NCI-H1436 (cell line): Measurements from ENCODE around the gene MTURN.
A peak's percentile ranks its signal among the peaks of the same experiment; 100 is the strongest.
"Not testable (repeated sequence)": the region's sequence is repeated elsewhere in the genome, so short reads cannot be mapped to it uniquely, and the experiment has no call there.

Source experiments
- DNase-seq: peaks from one replicate; lab custom pipeline; 2025; lab: John Stamatoyannopoulos, UW

Gene MTURN

DNA sequence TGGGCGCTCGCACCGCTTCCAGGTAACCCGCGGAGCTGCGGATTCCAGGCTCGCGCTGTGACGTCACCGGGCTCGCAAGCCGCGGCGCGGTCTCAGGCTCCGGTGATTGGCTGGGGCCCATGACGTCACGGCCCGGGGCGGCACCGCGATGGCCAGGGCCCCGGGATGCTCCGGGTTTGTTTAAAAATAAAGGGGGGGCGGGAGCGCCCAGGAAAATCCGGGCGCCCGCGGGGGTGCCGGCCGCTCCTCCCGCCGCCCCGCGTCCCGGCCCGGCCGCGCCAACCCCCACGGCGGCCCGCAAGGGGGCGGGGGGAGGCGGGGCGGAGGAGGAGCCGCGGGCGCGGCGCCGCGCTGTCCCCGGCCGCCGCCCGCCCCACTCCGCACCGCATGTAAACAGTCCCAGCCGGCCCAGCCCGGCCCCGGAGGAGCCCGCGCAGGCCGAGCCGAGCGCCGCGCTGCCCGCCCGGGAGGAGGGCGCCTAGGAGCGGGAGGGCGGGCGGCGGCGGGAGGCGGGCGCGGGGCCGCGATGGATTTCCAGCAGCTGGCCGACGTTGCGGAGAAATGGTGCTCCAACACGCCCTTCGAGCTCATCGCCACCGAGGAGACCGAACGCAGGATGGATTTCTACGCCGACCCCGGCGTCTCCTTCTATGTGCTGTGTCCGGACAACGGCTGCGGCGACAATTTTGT, at the start of gene MTURN:
MTURN (plus strand) TSS at position 376 of the 690 bp plus-strand sequence; CDS start at position 527, 151 bp downstream.
- peak; percentile 91 for DNase-seq

DNA sequence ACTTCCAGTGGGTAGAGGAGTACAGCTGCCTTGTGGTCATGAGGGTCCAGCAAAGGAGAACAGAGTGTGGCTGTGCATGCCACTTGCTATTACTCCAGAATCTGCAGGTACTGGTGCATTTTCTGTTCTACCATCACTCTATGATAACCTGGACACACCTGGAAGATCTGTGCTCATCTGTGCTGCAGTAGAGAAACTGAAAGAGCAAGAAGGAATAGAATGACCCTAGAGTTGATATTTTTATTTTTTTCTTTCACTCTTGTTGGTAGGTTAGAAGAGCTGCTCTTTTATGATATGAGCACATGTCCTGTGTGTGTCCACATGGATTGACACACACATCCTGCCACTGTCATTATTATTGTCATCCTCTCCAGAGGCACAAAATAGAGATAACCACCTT, 48.3 kb upstream of the MTURN start:
- no peak for DNase-seq

DNA sequence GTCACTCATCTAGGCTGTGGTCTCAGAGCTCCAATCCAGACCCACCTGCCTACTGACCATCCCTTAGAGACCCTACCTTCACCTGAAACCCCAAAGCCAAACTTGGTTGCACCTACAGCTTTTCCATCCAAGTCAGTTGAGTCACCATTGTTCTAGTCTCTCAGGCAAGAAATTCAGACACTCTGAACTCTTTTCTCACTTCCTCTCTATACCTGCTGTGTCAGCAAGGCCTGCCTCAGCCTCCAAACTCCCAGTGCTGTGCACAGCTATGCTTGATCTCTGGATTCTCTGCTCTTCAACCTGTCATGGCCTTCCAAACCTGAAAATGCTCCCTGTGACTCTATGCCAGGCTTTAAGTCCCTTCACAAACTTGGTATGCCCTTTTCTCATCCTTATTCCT, 47.4 kb upstream of the MTURN start:
- DNase-seq: no peak

DNA sequence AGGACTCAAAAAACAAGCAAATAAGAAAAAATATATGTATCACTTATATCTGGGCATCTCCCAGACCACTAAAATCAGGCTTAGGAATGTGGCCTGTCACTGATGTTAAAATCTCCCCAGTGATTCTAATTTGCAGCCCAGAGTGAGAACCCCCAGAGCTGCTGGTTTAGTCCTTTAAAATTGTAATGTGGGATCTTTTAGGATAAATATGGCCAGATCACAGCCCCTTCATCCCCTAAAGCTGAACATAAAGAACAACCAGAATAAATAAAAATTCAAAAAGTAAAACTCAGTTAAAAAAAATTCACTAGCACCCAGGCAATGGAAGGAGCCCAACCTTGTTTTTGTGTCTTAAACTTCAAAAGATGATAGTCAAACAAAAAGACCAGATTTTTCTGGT, 46.4 kb upstream of the MTURN start:
- DNase-seq: no peak

DNA sequence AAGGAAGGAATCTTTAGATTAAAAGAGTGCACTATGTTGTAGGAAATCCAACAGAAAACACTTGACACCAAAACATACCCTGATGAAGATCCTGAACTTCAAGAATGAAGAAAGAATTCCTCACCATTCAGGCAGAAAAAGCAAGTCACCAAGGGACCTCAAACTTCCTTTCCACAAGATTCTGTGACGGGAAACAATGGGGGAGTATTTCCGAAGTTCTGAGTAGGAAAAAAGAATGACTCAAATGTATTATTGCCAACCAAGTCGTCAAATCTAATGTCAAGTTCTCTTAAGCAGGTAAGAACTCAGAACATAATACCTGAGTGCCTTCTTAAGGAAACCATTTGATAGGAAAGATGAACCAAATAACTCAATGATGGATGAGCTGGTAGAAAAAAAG, 44.7 kb upstream of the MTURN start:
- DNase-seq: no peak

DNA sequence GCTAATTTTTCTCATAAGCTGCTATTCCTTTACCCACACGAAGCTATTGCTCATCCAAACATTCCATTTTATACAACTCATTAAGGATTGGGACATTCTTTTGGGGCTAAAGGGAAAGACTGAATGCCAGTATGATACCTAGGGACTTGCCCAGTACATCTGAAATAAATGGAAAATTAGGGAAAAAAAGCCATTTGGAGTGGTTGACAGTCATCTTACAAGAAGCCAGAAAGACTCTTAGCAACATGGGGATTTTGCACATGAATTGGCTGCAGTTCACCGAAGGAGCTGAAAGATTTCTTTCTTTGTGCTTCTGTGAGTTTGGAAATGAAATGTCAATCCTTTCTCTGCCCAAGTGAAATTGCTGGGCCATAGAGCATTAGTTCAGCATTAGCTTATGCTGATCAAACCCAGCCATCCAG, 43.3 kb upstream of the MTURN start:
- DNase-seq: no peak

DNA sequence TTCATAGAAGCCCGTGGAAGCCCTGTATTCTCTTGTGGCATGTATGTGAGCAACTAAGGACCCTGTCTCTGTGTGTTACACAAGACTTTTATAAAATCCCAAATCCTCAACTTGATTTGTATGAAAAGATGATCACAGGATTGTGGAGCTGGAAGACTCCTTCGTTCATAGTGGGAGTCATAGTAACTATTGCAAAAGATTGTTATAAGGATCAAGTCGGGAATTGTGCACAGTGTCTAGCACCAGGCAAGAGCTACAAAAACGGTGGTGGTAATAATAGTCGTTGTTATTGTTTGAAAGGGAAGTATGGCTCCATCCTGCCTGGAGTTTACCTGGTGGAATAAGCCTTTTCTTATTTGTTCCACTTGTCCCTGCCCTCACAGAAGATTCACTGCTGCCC, 42.8 kb upstream of the MTURN start:
- no peak for DNase-seq

DNA sequence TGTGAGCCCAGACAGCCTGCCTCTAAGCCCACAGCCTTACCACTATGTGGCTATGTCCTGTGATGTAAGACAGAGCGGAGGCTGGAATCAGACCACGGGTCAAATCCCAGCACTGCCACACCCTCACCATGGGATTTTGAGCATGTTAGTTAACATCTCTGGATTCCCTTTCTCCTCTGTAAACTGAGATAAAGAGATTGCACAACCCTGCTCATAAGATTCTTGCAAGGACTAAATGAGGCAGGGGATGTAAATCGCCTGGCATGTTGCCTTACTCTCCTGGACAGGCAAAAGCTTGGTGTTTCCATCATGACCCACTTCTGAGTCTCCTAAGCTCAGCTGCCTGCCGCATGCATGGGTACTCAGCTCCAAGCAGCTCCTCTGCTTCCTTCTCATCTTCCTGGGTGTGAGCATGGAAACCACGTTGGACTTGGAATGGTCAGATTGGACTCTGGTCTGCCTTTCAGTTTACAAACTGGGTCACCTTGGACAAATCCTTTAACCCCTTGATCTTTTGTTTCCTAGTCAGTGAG, 41.3 kb upstream of the MTURN start:
- DNase-seq: no peak

DNA sequence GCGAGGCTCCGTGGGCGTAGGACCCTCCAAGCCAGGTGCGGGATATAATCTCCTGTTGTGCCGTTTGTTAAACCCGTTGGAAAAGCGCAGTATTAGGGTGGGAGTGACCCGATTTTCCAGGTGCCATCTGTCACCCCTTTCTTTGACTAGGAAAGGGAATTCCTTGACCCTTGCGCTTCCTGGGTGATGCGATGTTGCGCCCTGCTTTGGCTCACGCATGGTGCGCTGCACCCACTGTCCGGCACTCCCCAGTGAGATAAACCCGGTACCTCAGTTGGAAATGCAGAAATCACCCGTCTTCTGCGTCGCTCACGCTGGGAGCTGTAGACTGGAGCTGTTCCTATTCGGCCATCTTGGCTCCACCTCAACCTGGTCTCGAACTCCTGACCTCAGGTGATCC, 36.2 kb upstream of the MTURN start:
- not testable (repeated sequence) for DNase-seq

DNA sequence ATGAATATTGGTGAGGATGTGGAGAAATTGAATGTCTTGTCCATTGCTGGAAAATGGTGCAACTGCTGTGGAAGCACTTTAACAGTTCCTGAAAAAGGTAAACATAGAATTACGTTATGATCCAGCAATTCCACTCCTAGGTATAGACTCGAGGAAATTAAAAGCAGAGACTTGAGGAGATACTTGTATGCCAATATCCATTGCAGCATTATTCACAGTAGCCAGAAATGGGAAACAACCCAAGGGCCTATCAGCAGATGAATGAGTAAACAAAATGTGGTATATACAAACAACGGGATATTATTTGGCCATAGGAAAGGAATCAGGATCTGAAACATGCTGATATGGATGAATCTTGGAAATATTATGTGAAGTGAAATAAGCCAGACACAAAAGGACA, 32.5 kb upstream of the MTURN start:
- no peak for DNase-seq

DNA sequence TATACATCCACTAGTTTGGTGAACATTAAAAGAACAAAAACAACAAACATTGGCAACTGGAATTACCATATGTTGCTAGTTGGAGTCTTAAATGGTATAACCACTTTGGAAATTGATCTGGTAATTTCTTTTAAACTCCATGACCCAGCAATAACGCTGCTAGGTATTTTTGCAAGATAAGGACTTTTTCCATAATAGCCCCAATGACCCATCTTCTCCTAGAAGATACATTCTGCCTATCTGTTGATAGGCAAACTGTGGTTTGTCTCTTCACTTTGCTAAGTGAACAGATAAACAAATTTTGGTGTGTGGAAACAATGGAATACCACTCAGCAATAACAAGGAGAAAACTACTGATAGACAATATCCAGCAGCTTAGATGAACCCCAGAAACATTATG, 30.6 kb upstream of the MTURN start:
- no peak for DNase-seq

DNA sequence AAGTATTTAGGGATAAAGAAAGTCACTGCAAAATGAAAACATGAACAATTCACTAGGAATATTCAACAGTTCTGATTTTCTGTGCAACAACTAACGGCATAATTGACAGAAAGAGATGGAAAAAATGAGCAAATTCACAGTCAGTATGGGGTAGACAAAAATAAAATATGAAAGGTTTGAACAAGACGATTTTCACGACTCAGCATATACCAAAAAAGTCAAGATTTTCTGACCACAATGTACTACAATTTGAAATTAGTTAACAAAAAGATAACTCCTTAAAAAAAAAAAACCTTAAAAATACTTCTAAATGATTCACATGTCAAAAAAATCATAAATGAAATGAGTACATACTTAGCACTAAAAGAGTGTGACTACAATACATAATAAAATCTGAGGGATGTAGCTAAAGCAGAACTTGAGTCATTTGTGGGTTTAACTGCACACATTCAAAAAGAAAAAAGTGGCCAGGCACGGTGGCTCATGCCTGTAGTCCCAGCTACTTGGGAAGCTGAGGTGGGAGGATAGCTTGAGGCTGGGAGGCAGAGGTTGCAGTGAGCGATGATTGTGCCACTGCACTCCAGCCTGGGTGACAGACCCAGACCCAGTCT, 22.6 kb upstream of the MTURN start:
- DNase-seq: no peak

DNA sequence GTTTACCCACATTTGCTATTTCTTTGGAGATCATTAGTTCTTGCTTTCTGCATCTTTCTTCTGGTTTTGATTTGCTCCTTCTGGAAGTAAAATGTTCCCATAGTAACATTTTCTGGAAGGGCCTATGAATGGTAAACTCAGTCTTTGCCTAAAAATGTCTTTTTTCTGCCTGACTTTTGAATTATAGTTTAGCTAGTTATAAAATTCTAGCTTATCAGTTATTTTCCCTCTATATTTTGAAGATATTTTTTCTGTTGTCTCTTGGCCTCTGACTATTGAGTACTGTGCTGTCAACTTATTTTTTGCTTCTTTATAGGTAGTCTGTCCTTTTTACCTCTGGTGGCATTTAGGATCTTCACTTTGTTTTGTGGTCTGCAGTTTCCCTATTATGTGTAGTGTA, 21.6 kb upstream of the MTURN start:
- no peak for DNase-seq

DNA sequence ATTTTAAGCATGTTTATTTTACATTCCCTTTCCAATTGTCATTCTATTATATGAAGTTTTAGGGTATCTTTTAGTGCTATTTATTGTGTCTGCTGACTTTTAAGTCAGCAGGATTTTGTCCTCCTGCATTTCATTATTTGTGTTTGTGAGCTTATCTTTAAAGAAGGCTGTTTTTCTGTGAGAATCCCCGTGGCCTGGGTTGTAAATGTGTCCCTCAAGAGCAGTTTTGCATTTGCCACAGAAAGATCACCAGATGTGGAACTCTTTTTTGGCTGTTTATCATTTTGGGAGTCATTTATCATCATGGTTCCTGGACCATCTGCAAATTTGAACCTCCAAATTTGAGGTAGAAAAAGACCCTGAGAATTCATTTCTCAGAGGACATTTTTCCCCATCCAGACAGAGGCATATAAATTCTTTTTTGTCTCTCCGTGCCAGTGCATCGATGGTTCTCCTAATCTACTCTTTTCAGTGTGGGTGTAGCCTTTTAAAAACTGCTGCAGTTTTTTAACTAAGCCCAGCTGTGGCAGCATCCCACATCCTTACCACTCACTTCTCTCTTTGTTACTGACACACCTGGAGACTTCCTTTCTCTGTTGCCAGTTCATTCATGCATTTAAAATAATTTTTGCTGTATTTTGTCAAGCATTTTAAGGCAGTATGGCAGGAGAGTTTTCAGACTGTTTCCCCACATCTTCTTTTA, 20.1 kb upstream of the MTURN start:
- DNase-seq: no peak

DNA sequence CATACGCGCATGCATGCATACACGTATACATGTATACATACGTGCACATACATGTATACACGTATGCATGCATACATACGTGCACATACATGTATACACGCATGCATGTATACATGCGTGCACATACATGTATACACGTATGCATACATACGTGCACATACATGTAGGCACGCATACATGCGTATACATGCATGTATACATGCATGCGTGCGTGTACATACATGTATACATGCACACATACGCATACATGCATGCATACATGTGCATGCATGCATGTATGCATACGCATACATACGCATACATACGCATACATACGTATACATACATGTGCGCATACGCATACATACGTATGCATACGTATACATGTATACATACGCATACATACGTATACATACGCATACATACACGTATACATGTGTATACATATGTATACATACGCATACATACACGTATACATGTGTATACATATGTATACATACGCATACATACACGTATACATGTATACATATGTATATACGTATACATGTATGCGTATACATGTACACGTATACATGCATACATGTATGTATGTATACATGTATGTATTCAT, 19.0 kb upstream of the MTURN start:
- no peak for DNase-seq

DNA sequence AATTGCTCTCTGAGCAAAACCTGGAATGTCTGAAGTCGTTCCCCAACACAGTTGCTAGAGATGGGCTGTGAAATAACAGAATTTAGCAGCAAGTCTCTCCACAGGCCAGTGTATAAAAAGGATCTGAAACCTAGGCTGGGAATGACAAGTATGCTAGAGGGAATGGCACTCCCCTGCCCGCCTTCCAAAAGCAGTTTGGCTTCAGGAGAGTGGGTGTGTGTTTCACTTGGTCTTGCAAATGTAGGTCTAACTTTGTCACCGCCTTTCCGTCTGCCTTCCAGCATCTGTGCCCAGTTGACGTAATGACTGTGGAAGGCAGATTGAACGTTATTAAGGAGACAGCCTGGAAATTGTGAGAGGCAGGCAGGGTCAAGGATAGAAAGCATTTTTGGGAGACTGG, 18.0 kb upstream of the MTURN start:
- DNase-seq: no peak

DNA sequence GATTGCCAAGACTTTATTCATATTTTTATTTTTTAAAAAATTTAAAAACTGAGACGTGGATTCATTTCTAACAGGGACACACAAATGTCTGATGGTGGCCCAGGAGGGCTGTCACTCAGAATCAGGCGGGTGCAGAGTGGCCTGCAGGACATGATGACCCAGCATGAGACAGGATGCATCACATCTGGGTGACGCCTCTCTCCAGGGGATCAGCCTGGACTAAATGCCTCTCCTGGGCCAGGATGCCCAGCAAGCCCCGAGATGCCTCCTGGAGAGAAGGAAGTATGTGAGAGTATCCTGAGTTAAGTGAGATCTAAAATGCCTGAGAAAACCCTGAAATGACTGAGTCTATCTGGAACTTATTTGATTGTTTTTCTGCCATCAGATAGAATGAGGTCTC, 16.9 kb upstream of the MTURN start:
- no peak for DNase-seq

DNA sequence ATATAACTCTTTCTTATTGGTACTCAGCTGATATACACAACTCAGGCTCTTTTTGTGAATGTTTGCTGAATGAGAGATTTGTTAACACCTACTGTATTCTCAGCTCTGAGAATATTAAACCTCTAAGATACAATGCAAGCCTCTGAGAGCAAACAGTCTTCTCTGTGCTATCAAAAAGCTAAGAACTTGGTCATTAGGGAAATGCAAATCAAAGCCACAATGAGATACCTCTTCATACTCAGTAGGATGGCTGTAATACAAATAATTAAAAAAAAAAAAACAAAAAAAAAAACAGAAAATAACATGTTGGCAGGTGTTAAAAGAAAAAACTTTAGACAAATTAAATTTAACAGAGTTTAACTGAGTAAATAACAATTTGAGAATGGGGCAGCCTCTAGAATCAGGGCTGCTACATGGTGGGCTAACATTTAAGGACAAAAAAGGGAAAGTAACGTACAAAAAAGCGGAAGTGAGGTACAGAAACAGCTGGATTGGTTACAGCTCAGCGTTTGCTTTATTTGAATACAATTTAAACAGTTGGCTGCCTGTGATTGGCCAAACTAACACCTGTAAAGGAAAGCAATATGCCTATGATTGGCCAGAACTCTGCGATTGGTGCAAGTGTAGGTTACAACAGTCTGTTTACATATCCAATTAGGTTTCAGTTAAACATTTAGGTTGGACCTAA, 14.8 kb upstream of the MTURN start:
- no peak for DNase-seq

DNA sequence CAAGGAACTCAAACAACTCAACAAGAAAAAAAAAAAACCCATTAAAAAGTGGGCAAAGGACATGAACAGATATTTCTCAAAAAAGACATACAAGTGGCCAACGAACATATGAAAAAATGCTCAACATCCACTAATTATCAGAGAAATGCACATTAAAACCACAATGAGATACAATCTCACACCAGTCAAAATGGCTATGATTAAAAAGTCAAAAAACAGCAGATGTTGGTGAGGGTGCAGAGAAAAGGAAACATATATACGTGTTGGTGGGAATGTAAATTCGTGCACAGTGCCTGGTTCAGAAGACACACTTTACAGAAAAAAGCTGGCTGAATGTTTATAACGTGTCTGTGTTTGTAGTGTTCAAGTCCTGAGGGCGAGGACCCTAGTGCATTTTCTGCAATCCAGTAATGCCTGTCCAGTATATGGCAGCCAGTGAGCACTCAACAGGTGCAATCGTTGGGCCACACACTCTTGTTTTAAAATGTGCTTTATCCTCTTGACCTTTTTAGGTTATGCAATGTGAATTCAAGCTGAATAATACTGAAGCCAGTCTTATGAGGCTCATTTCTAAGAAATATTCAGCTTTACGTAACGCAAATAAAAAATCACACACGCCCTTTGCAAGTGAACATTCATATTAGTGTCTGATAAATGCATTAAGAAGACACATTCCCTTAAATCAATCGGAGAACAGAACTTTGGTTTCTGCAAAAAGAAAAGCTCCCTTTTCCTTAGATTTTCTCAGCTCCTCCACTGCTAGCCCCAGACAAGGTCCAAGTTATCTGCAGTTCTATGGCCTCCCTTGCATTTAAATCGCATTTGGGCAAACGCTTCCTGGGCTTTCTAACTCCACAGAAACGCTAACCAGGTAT, 813 bp upstream of the MTURN start:
- DNase-seq: no peak

DNA sequence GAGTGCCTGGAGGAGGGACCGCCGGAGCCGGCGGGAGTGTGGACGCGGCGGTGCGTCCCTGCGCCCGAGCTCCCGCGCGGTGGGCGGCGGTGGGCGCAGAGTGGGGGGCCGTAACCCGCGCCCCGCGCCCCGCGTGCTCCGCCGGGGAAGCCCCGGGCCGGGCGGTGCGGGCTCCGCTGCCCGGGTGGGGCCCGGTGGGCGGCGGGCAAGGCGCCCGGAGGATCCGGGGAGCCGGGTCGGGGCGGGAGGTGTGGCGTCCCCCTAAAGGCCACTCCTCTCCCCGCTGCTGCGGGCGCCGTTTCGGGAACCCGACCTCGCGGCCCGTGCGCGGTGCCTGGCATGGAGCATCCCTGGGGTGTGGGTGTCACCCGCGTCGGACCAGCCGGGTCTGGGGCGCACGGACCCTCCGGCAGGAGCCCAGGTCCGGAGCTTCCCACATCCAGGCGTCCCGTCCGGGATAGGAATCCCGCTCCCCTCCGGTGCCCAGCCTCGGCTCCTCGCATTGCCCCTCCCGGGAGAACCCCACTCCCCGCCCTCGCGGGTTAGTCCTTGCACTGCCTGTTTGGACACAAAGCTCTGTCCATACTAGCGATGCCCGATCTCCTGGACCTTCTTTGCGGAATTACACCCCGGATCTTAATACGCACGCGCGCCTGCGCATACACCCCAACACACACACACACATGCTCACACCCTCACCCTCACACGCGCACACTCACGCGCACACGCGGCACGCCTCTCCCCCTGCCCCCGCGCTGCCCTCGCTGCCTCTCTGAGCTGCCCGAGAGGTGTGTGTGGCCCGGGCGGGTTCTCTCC, 723 bp downstream of the MTURN start:
- peak; percentile 30 for DNase-seq
